ENCODE data around the gene ATXN10.

- no peak for TF ChIP-seq EP300 (IDR thresholded peaks at IDR 0.05; ENCODE audit: borderline replicate concordance in 1 of 2, low read depth in 2 of 2, low read length in 2 of 2)
- no peak for TF ChIP-seq JUN (IDR thresholded peaks at IDR 0.05; ENCODE audit: low read depth, low read length)
- no peak for TF ChIP-seq CTCF (IDR thresholded peaks at IDR 0.05; ENCODE audit: control extremely low read depth in 1 of 3, insufficient read depth in 1 of 3, low read depth in 1 of 3, low read length in 3 of 3)
- TF ChIP-seq, protein P1, sequence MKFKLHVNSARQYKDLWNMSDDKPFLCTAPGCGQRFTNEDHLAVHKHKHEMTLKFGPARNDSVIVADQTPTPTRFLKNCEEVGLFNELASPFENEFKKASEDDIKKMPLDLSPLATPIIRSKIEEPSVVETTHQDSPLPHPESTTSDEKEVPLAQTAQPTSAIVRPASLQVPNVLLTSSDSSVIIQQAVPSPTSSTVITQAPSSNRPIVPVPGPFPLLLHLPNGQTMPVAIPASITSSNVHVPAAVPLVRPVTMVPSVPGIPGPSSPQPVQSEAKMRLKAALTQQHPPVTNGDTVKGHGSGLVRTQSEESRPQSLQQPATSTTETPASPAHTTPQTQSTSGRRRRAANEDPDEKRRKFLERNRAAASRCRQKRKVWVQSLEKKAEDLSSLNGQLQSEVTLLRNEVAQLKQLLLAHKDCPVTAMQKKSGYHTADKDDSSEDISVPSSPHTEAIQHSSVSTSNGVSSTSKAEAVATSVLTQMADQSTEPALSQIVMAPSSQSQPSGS (IDR thresholded peaks at IDR 0.05; ENCODE audit: low read length) = no peak
- no peak for TF ChIP-seq POLR2AphosphoS5 (IDR thresholded peaks at IDR 0.05; ENCODE audit: low read depth, low read length)
- TF ChIP-seq MAX (IDR thresholded peaks at IDR 0.05) = no peak
- no peak for TF ChIP-seq TAF1 (IDR thresholded peaks at IDR 0.05; ENCODE audit: low read depth, low read length)
Observed at GRCh38 chr22:45777852-45778375, 106.3 kb downstream of the ATXN10 start.

Data from H1 (cell line).